Activated CD4-positive, CD25-positive, alpha-beta regulatory T cell treated with anti-CD3 and anti-CD28 coated beads, Interleukin-2, amount 50 U/mL, for 24 hours (primary cell): ENCODE data around the gene ANKRD37.

Source experiments
- ATAC-seq, 2 donors: fragments of 150-1000 bp; cut with Tn5 transposase; one replicate each; pipeline ENCODE4 v1.10.0; 2021; ENCODE audit warnings: mild to moderate bottlenecking in 1 of 2, moderate library complexity in 1 of 2

Gene ANKRD37

DNA sequence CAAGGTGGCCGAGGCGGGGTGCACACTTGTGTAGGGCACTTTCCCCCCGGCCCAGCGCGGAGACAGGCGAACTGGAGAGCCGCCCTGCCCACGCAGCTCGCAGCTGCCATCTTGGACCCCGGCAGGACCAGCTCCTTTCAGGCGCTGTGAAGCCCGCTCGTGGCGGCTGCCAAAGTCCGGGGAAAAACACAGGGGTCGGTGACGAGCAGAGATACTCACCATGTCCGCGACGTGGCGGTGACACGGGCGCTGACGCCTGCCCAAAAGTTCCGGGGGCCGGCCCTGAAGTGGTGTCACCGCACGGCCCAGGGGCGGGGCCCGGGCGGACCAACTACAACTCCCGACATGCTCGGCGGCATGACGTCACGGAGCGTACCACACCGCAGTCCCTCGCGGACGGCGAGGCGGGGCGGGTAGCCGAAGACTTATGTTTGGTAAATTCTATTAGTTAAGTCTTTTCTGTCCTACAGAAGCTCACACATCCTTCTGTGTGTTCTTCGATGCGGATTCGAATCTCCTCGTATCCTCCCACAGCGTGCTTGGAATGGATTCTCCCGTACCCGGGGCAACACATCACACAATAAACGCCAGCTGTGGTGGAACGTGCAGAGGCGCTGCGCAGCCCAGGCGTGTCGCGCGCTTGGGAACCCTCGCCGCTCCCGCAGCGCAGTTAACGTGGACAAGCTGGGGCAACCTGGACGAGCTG is 29.2 kb downstream of the ANKRD37 start, which contains the start of gene UFSP2:
UFSP2 (minus strand) TSS at position 318 of the 706 bp plus-strand sequence; CDS start at position 222, 96 bp downstream.
- peak; percentile 92 to 93 for ATAC-seq

DNA sequence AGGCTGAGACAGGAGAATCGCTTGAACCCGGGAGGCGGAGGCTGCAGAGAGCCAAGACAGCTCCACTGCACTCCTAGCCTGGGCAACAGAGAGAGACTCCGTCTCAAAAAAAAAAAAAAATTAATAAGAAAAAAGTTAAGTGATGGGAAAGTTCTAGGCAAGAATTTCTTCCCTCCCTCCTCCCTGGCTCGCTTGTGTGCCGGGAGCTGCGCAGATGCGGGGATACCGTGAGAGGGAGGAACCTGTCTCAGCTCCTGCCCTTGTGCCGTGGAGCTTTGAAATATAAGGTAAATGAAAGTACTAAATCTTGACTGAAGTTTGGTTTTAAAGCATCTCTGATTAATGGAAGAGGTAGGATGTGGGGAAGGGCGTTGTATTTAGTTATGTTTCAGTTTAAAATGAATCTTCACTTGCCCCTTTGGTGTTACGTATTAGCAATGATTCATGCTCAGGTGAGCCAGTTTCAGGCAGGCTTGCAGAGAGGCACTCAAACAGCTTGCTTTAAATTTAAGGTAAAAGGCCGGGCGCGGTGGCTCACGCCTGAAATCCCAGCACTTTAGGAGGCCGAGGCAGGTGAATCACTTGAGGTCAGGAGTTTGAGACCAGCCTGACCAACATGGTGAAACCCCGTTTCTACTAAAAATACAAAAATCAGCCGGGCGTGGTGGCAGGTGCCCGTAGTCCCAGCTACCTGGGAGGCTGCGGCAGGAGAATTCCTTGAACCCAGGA is 30.5 kb downstream of the ANKRD37 start:
- no peak for ATAC-seq

DNA sequence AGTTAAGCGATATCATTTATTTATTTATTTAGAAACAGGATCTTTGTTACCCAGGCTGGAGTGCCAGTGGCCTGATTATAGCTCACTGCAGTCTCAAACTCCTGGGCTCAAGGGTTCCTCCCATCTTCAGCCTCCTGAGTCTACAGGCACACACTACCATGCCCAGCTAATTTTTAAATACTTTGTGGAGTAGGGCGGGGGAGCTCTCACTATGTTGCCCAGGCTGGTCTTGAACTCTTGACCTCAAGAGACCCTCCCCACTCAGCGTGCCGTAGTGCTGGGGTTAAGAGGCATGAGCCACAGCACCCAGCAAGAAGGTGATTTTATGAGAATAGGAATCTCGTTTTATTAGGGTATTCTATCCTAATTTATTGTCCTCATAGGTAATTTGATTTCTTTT is 33.0 kb downstream of the ANKRD37 start:
- no peak for ATAC-seq

DNA sequence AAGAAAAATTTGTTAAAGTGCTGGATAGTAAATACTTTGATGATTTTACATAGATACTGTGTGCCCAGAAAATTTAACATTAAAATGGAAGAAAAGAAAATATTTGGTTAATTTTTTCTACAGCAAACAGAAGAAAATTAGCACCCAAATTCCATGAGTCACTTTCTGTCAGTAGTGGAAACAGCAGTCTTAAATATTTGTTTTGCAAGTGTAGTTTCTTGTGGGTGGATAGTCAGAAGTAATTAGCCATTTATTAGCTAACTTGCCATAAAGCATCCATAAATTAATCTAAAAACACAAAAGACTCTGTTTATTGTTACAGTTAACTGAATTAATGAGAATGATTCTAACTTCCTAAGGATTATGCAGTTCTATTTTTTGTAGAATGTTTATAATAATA is 38.8 kb downstream of the ANKRD37 start:
- ATAC-seq: no peak

GRCh38 chr4:185437809-185438208 is 41.2 kb downstream of the ANKRD37 start:
- no peak for ATAC-seq

- no peak for ATAC-seq
Observed at GRCh38 chr4:185441479-185441878, 44.8 kb downstream of the ANKRD37 start.

DNA sequence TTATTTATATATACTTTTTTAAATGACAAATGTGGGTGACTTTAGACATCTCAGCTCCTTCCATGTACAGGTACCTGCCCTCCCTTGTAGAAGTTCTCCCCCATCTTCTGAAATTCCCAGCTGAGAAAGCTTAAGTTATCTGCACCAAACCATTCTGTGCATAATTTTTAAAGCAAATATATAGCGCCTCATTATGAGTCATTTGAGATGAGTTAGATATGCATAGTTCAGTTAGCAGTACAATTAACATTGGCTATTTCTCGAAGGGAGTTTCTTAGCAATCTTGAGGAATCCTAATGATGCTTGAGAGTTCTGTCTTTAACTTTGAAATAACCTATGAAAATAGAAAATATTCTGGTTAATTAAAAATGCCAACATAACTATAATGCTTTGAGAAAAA is 48.6 kb downstream of the ANKRD37 start:
- ATAC-seq: no peak
